GM06990 (cell line): ENCODE results near the gene TSEN34.

Experiments used
- DNase-seq: peaks from one replicate; pipeline ENCODE4 v3.0.0-alpha.2; 2011; ENCODE audit not compliant: insufficient read length; ENCODE audit errors: extremely low read depth
- H3K27me3 ChIP-seq: replicated peaks from 2 replicates; pipeline ENCODE4 v1.6.0; 2011; ENCODE audit warnings: low read length; ENCODE audit not compliant: control insufficient read depth, insufficient read depth
- H3K36me3 ChIP-seq: 2 replicates; pipeline ENCODE4 v1.5.1; 2011; ENCODE audit warnings: low read length; ENCODE audit not compliant: control insufficient read depth, insufficient read depth
- H3K4me3 ChIP-seq: replicated peaks from 2 replicates; pipeline ENCODE4 v1.5.1; 2011; ENCODE audit warnings: low read depth, mild to moderate bottlenecking, control low read depth, low read length
- CTCF ChIP-seq: IDR thresholded peaks from 2 replicates; pipeline ENCODE4 v1.5.1; 2011; ENCODE audit warnings: low read length, control low read depth, mild to moderate bottlenecking, inconsistent platforms; ENCODE audit not compliant: insufficient read depth, poor library complexity, severe bottlenecking

The TSEN34 gene

GRCh38 chr19:54191011-54191810, at the start of gene TSEN34:
Gene TSEN34, plus strand, starts transcription at chr19:54191308. Its CDS starts 57 bp downstream, at chr19:54191365.
- DNase-seq: peak; percentile 96
- H3K27me3 ChIP-seq: no peaks in the 10 kb centered on the region
- H3K36me3 ChIP-seq: peaks cover 3% of the 10 kb centered on the region
- peak within 1 kb of the TSS; percentile 82 for H3K4me3 ChIP-seq
- no peak for TF ChIP-seq CTCF

GRCh38 chr19:54141356-54141755, 49.8 kb upstream of the TSEN34 start:
- H3K36me3 ChIP-seq: peaks cover 44% of the 10 kb centered on the region
- no peak for TF ChIP-seq CTCF
- no peaks in the 10 kb centered on the region for H3K27me3 ChIP-seq
- no peak for DNase-seq
- no peak overlapping the region for H3K4me3 ChIP-seq

GRCh38 chr19:54142166-54142780, 48.8 kb upstream of the TSEN34 start:
- H3K4me3 ChIP-seq: no peak overlapping the region
- peaks cover 53% of the 10 kb centered on the region for H3K36me3 ChIP-seq
- no peak for TF ChIP-seq CTCF
- DNase-seq: no peak
- H3K27me3 ChIP-seq: no peaks in the 10 kb centered on the region

GRCh38 chr19:54145541-54146158, 45.5 kb upstream of the TSEN34 start:
- Histone ChIP-seq H3K36me3 (peaks cover 67% of the 10 kb centered on the region), H3K27me3 (no peaks in the 10 kb centered on the region), H3K4me3 (no peak overlapping the region)
- TF ChIP-seq CTCF: no peak
- DNase-seq: no peak

- no peak for DNase-seq
- Histone ChIP-seq H3K4me3 (no peak overlapping the region), H3K27me3 (no peaks in the 10 kb centered on the region), H3K36me3 (peaks cover 69% of the 10 kb centered on the region)
- TF ChIP-seq CTCF: no peak
Observed at GRCh38 chr19:54147676-54148075, 43.4 kb upstream of the TSEN34 start.
